Measurements from ENCODE around the gene ZNF263. TPM values are rescaled to one million over a fixed set of nuclear protein-coding genes. Genes with fewer than 3 reads are reported as not detected.
A peak's percentile ranks its signal among the peaks of the same experiment; 100 is the strongest.
"Not testable (repeated sequence)": the region's sequence is repeated elsewhere in the genome, so short reads cannot be mapped to it uniquely, and the experiment has no call there.

The ZNF263 gene
- total RNA-seq, 1 donor from 2014 or later, result 25.5 TPM

DNA sequence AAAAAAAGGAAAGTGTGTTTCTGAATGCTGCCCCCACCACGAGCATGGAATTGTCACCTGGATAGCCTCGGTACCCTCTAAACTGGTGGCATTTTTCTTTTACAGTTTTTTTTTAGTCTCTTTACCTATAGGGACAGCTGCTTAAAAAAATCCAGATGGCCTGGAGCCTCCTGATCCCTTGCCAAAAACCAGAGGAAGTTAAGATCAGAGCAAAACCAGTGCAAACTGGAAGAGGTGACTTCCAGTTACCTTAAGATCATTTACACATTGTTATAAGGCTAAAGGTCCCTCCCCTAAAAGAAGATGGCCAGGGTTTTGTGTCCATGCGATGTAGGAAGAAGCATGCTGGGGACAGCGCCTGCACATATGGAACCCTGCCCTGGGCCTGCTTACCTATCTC lies 30.3 kb upstream of the ZNF263 start:
- DNase-seq (ENCODE audit: low spot score), result no peak
- Mint-ChIP-seq H3K36me3 (ENCODE audit: low read depth) (no peaks in the 10 kb centered on the region), H3K27ac (no peak overlapping the region), H3K4me1 (ENCODE audit: low read depth) (no peaks in the 10 kb centered on the region), H3K27me3 (ENCODE audit: insufficient read depth) (peaks cover 3% of the 10 kb centered on the region), H3K9me3 (peaks cover 3% of the 10 kb centered on the region), H3K4me3 (no peak overlapping the region)
- intact Hi-C loops (cut with micrococcal nuclease), result no loop called here

GRCh38 chr16:3254309-3254708 lies 29.0 kb upstream of the ZNF263 start:
- Mint-ChIP-seq H3K4me3 (no peak overlapping the region), H3K27me3 (ENCODE audit: insufficient read depth) (peaks cover 6% of the 10 kb centered on the region), H3K36me3 (ENCODE audit: low read depth) (no peaks in the 10 kb centered on the region), H3K27ac (no peak overlapping the region), H3K9me3 (peaks cover 3% of the 10 kb centered on the region), H3K4me1 (ENCODE audit: low read depth) (no peaks in the 10 kb centered on the region)
- intact Hi-C loops (cut with micrococcal nuclease), result no loop called here
- DNase-seq (ENCODE audit: low spot score), result no peak

DNA sequence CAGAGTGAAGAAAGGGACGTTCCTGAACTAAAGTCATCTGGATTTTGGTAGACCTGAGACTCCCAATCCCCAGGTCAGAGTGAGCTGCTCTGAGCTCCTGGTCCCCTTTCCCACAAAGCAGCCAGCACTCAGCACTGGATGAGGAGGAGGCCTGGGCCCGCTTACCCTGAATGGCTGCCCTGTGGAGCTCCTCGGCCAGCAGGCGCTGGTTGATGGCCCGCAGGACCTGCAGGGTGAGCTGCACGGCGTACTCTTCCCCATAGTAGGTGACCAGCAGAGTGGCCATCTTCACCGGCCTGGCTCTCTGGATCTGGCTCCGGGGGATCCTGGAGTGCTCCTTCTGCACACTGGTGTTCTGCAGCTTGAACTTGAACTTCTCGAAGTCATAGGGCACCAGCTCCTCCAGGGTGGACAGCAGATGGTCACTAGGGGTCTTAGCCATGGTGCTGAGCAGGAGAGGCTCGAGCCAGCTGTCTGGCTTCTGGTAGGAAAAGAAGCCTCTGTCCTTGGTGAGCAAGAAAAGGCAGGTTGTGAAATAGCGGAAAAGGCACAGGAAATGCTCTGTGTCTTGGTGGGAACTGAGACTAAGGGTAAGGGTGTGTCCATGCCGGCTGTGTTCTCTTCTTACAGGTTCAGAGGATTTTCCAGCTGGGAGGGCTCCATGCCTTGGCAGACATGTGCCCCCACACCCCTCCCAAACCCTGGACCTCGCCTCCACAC lies 27.0 kb upstream of the ZNF263 start, which contains the start of gene MEFV:
TSS of gene MEFV (minus strand) at position 488 of the 720 bp plus-strand sequence. CDS start at position 442, 46 bp downstream.
- no peaks in the 10 kb centered on the region for H3K9me3 Mint-ChIP-seq
- intact Hi-C loops (cut with micrococcal nuclease), result no loop called here
- no peak within 1 kb of the TSS for H3K27ac Mint-ChIP-seq

DNA sequence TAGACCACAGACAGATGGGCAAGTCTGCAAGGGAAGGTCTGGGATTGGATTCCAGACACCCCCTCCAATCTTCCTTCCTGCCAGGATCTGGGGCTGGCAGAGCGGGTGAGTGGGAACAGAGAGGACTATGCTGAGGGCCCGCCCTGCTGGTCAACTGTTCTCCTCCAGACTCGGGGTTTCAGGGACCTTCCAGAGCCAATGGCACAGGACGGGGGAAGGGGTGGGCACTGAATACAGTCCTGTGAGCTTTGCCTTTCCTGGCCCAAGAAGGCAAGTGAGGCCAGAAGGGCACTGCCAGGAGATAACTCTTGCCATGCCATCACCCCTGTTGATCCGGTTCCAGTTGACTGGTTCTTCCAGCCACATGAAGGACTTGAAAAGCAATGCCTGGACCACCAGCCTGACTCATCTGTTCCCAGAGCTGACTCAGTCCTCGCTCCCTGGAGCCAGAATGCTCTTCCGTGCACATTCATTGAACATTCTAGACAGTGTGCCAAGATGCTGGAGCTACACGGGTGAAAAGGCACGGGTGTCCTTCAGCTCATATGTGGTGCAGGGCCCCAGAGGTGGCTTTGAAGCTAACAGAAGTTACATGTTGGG lies 26.3 kb upstream of the ZNF263 start:
- intact Hi-C loops (cut with micrococcal nuclease), result no loop called here
- H3K27ac Mint-ChIP-seq, result no peak overlapping the region
- no peak overlapping the region for H3K4me3 Mint-ChIP-seq
- no peak for DNase-seq (ENCODE audit: low spot score)
- peaks cover 2% of the 10 kb centered on the region for H3K36me3 Mint-ChIP-seq (ENCODE audit: low read depth)
- peaks cover 6% of the 10 kb centered on the region for H3K27me3 Mint-ChIP-seq (ENCODE audit: insufficient read depth)
- H3K4me1 Mint-ChIP-seq (ENCODE audit: low read depth), result no peaks in the 10 kb centered on the region
- peaks cover 4% of the 10 kb centered on the region for H3K9me3 Mint-ChIP-seq

More for the DNA sequence above, 27.0 kb upstream of the ZNF263 start, which contains the start of gene MEFV:
- Mint-ChIP-seq H3K27me3 (ENCODE audit: insufficient read depth) (peaks cover 6% of the 10 kb centered on the region), H3K4me3 (no peak within 1 kb of the TSS), H3K36me3 (ENCODE audit: low read depth) (no peaks in the 10 kb centered on the region), H3K4me1 (ENCODE audit: low read depth) (no peaks in the 10 kb centered on the region)
- DNase-seq (ENCODE audit: low spot score), result no peak

- no peak overlapping the region for H3K4me3 Mint-ChIP-seq
- peaks cover 9% of the 10 kb centered on the region for H3K36me3 Mint-ChIP-seq (ENCODE audit: low read depth)
- H3K27me3 Mint-ChIP-seq (ENCODE audit: insufficient read depth), result peaks cover 4% of the 10 kb centered on the region
- no peak for DNase-seq (ENCODE audit: low spot score)
- H3K4me1 Mint-ChIP-seq (ENCODE audit: low read depth), result peaks cover 18% of the 10 kb centered on the region
- H3K9me3 Mint-ChIP-seq, result peaks cover 9% of the 10 kb centered on the region
- H3K27ac Mint-ChIP-seq, result no peak overlapping the region
- intact Hi-C loops (cut with micrococcal nuclease), result loop anchor here (10.0 kb wide), 1 partner anchor 355 kb away; the partner anchor contains the start of gene SLX4
Measured at GRCh38 chr16:3259836-3260235, 23.5 kb upstream of the ZNF263 start.

GRCh38 chr16:3262517-3262916 lies 20.8 kb upstream of the ZNF263 start:
- H3K36me3 Mint-ChIP-seq (ENCODE audit: low read depth), result peaks cover 15% of the 10 kb centered on the region
- peak overlapping the region; percentile 89 for H3K4me3 Mint-ChIP-seq
- H3K4me1 Mint-ChIP-seq (ENCODE audit: low read depth), result peaks cover 20% of the 10 kb centered on the region
- peaks cover 18% of the 10 kb centered on the region for H3K9me3 Mint-ChIP-seq
- no peak for DNase-seq (ENCODE audit: low spot score)
- intact Hi-C loops (cut with micrococcal nuclease), result loop anchor here (10.0 kb wide), 1 partner anchor 352 kb away; the partner anchor contains the start of gene SLX4
- H3K27ac Mint-ChIP-seq, result peak overlapping the region; percentile 47
- H3K27me3 Mint-ChIP-seq (ENCODE audit: insufficient read depth), result peaks cover 3% of the 10 kb centered on the region

DNA sequence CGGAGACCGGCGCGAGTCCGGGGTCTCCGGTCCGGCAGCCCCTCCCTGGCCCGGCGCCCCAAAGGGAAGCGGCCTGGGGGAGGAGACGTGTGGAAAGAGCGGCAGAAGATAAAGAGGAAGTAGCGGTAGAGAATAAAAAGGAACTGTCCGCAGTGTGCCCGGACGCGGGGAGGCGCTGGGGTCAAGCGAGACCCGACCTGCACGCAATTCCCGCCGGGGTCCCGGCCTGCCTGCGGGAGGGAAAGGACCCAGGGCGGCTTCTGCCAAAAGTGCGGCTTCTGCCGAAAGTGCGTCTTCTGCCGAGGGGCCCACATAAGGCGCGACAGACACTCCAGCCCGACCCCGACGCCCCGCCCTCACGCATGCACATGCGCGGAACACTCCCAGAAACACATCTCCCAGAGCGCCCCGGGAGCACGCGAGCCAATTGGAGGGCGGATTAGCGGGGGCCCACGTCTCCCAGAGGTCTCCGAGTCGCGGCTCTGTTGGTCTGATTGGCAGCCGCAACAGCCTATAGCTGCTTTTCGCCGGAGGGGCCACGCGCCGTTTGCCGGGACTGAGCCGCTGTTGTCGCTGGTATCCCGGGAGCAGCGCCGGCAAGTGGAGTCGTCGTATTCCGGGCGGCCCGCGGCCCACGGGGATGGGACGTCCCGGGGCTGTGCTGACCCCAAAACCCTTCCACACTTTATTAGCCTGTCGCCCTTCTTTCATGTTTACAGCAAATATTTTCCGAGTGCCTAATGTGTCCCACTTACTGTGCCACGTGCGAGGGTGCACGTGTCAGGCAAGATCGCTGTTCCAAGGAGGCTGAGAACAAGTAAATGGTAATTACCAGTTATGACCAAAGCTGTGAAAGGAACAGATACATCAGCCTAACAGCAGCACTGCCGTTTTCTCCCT lies 18.9 kb upstream of the ZNF263 start:
- Mint-ChIP-seq H3K9me3 (peaks cover 22% of the 10 kb centered on the region), H3K36me3 (ENCODE audit: low read depth) (peaks cover 26% of the 10 kb centered on the region), H3K4me1 (ENCODE audit: low read depth) (peaks cover 20% of the 10 kb centered on the region), H3K27ac (peak overlapping the region; percentile 92), H3K27me3 (ENCODE audit: insufficient read depth) (no peaks in the 10 kb centered on the region), H3K4me3 (peak overlapping the region; percentile 89)
- peak; percentile 95 for DNase-seq (ENCODE audit: low spot score)
- intact Hi-C loops (cut with micrococcal nuclease), result loop anchor here (1.0 to 10.0 kb wide), 10 partner anchors 19 to 350 kb away; partner anchors contain the start of genes SLX4, TIGD7, ZNF174 and ZNF200

DNA sequence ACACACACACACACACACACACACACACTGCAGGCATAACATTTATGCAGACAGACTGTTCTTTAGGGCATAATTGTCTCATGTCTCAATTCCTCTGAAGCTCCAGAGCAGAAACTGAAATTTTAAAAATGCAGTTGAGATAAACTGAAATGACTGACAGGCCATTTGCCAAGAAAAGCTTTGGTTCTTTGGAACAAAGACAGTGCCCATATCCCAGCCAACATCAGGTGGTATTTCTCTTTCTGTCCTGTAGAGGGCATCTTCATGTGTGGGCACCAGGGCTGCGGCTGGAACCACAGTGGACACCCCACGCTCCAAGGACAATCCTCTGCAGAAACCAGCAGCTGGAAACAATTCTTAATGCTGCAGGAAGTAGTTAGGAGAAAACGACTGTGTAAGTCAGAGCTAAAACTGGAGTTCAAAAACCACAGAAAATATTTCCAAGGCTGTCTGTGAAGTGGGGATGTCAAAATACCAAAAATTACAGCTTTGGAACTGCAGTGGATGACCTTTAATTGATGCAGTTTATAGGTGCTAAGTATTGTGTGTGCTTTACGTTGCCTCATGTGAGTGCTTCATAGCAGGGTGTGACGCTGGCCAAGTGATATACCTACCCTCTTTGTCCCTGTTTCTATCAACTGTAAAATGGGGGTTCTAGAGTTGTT lies 16.3 kb upstream of the ZNF263 start:
- H3K36me3 Mint-ChIP-seq (ENCODE audit: low read depth), result peaks cover 23% of the 10 kb centered on the region
- H3K27ac Mint-ChIP-seq, result peak overlapping the region; percentile 4
- H3K9me3 Mint-ChIP-seq, result peaks cover 26% of the 10 kb centered on the region
- no peak for DNase-seq (ENCODE audit: low spot score)
- intact Hi-C loops (cut with micrococcal nuclease), result loop anchor here (10.0 kb wide), 1 partner anchor 348 kb away; the partner anchor contains the start of gene SLX4
- H3K4me3 Mint-ChIP-seq, result no peak overlapping the region
- H3K4me1 Mint-ChIP-seq (ENCODE audit: low read depth), result peaks cover 20% of the 10 kb centered on the region
- H3K27me3 Mint-ChIP-seq (ENCODE audit: insufficient read depth), result no peaks in the 10 kb centered on the region

- no peak for DNase-seq (ENCODE audit: low spot score)
- peaks cover 11% of the 10 kb centered on the region for H3K4me1 Mint-ChIP-seq (ENCODE audit: low read depth)
- intact Hi-C loops (cut with micrococcal nuclease), result loop anchor here (10.0 kb wide), 1 partner anchor 347 kb away; the partner anchor contains the start of gene SLX4
- H3K9me3 Mint-ChIP-seq, result peaks cover 22% of the 10 kb centered on the region
- H3K4me3 Mint-ChIP-seq, result no peak overlapping the region
- H3K36me3 Mint-ChIP-seq (ENCODE audit: low read depth), result peaks cover 20% of the 10 kb centered on the region
- H3K27ac Mint-ChIP-seq, result no peak overlapping the region
- no peaks in the 10 kb centered on the region for H3K27me3 Mint-ChIP-seq (ENCODE audit: insufficient read depth)
Measured at GRCh38 chr16:3268294-3268693, 15.0 kb upstream of the ZNF263 start.

GRCh38 chr16:3270718-3271117 lies 12.6 kb upstream of the ZNF263 start:
- H3K27me3 Mint-ChIP-seq (ENCODE audit: insufficient read depth); intact Hi-C loops (cut with micrococcal nuclease); DNase-seq (ENCODE audit: low spot score); H3K4me3 Mint-ChIP-seq; H3K4me1 Mint-ChIP-seq (ENCODE audit: low read depth); H3K27ac Mint-ChIP-seq: not testable (repeated sequence)
- Mint-ChIP-seq H3K9me3 (peaks cover 29% of the 10 kb centered on the region), H3K36me3 (ENCODE audit: low read depth) (peaks cover 17% of the 10 kb centered on the region)

- H3K4me1 Mint-ChIP-seq (ENCODE audit: low read depth); H3K4me3 Mint-ChIP-seq; H3K27ac Mint-ChIP-seq; H3K27me3 Mint-ChIP-seq (ENCODE audit: insufficient read depth); DNase-seq (ENCODE audit: low spot score); intact Hi-C loops (cut with micrococcal nuclease): not testable (repeated sequence)
- Mint-ChIP-seq H3K36me3 (ENCODE audit: low read depth) (peaks cover 19% of the 10 kb centered on the region), H3K9me3 (peaks cover 31% of the 10 kb centered on the region)
Measured at GRCh38 chr16:3271281-3271680, 12.0 kb upstream of the ZNF263 start.

DNA sequence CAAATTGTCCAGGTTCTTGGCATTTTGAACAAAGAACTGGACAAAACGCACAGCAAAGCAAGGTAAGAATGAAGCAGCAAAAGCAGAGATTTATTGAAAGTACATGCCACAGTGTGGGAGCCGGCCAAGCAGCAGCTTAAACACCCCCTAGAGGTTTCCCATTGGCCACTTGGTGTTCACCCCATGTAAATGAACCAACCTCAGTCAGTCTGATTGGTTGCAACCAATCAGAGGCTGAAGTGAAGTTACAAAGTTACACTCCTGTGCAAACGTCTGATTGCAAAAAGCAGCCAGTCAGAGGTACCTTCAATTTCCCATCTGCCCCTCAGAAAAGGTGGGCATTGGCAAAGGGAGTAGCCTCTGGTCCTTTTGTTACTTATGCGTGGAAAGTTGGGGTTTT lies 8.8 kb upstream of the ZNF263 start:
- Mint-ChIP-seq H3K27ac (no peak overlapping the region), H3K27me3 (ENCODE audit: insufficient read depth) (peaks cover 6% of the 10 kb centered on the region), H3K4me3 (no peak overlapping the region), H3K9me3 (peaks cover 22% of the 10 kb centered on the region), H3K4me1 (ENCODE audit: low read depth) (no peaks in the 10 kb centered on the region), H3K36me3 (ENCODE audit: low read depth) (peaks cover 3% of the 10 kb centered on the region)
- no peak for DNase-seq (ENCODE audit: low spot score)
- intact Hi-C loops (cut with micrococcal nuclease), result no loop called here
